CD4-positive, alpha-beta T cell treated with Interferon gamma for 1 hour (primary cell): ENCODE results near the gene SPPL3.

Experiments
- DNase-seq: peaks from one replicate; pipeline ENCODE4 v3.0.0-alpha.2; 2020

SPPL3 gene

GRCh38 chr12:120872487-120872886, 31.7 kb downstream of the SPPL3 start:
- no peak for DNase-seq

GRCh38 chr12:120870415-120870814, 33.7 kb downstream of the SPPL3 start:
- DNase-seq, result no peak

GRCh38 chr12:120869376-120869775, 34.8 kb downstream of the SPPL3 start:
- DNase-seq, result no peak

DNA sequence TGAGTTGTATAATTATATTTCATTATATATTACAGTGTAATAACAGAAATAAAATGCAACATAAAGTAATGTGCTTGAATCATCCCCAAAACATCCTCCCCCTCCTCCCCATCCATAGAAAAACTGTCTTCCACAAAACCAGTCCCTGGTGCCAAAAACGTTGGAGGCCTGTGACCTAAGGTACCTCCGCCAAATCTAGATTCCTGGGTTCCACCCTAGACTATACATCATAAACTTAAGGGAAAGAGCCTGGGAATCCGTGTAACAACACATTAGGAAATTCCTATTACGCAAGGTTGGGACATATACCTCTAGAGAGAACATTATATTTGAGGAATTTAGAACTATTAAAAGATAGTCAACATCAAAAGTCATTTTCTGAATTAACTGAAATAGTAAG, 38.0 kb downstream of the SPPL3 start:
- DNase-seq, result no peak

- DNase-seq, result no peak
Measured at GRCh38 chr12:120865098-120865497, 39.1 kb downstream of the SPPL3 start.

- no peak for DNase-seq
Measured at GRCh38 chr12:120862664-120863063, 41.5 kb downstream of the SPPL3 start.

DNA sequence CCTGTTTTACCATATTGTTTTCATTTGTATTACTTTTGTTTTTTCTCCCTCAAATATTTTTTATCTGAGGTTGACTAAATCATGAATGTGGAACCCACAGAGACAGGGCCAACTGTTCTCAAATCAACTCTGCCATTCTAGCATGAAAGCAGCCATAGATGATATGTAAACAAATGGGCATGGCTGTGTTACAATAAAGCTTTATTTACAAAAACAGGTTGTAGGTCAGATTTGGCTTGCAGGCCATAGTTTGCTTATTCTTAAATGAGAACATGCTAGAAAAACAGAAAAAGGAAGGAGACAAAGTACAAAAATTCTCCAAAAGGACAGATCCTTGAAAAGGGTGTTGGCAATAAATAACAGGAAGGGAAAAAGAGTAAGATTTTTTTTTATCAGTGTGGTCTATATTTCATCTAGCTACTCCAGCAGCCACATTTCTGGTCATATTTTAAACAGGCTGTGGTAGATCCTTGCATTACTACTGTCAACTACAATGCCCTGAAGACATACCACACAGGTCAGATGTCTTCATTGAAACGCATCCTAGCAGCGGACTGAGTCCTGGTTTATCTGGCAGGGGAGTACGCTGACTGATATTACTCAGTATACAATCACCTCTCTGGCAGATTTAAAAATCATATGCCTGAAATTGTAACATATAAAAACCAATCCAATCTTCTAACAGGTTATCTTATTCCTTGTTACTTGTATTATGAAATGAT, 42.9 kb downstream of the SPPL3 start:
- DNase-seq, result no peak

GRCh38 chr12:120858306-120859088, 45.7 kb downstream of the SPPL3 start:
- DNase-seq, result no peak

GRCh38 chr12:120856980-120857379, 47.2 kb downstream of the SPPL3 start:
- DNase-seq, result no peak

DNA sequence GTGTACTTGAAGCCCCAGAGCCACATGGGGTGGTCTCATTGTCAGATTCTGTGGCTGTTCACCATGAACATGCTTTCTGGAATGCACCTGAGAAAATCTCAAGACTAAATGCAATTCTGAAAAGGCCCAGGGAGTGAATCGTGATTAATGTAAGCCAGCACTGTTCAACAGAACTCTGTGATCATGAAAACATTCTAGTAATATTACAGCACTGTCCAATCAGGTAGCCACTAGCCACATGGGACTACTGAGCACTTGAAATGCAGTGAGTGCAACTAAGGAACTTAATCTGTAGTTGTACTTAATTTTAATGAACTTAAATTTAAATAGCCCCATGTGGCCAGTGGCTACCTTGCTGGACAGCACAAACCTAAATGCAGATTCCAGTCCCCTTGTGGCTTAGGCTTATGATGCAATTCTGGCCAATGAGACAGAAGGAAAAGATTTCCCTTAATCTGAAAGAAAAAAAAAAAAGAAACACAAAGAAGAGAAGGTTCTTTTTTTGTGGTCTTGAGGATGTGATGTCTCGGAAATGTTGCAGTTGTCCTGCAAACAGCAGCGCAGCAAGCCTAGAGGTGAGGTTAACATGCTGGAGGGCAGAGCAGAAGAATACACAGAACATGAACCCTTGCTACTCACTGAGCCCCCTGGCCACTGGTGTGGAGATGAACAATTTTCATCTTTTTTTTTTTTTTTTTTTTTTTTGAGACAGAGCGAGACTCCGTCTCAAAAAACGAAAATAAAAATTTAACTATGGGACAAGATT, 48.2 kb downstream of the SPPL3 start:
- no peak for DNase-seq

GRCh38 chr12:120854804-120855203, 49.4 kb downstream of the SPPL3 start:
- DNase-seq, result no peak

- DNase-seq, result no peak
Measured at GRCh38 chr12:120853188-120853587, 51.0 kb downstream of the SPPL3 start.

GRCh38 chr12:120851944-120852343, 52.2 kb downstream of the SPPL3 start:
- no peak for DNase-seq

- DNase-seq, result peak; percentile 2
Measured at GRCh38 chr12:120851444-120851843, 52.7 kb downstream of the SPPL3 start.

DNA sequence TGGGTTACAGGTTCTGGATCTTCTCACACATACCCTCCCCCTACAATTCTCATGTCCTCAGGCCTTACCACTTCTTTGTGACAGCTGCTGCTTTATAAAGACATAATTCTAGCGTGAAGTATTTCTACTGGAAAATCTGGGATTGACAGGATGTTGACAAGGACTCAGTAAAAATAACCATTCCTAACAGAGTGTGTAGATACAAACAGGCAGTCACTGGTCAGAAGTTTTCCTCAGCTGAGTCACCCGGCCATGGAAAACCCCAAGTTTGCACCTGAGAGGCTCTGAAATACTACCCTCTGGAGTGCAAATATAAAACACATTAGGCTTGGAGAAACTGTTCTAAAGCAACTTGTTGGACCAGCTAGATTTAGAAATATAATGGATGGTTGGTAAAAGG, 54.4 kb downstream of the SPPL3 start:
- DNase-seq, result no peak

DNA sequence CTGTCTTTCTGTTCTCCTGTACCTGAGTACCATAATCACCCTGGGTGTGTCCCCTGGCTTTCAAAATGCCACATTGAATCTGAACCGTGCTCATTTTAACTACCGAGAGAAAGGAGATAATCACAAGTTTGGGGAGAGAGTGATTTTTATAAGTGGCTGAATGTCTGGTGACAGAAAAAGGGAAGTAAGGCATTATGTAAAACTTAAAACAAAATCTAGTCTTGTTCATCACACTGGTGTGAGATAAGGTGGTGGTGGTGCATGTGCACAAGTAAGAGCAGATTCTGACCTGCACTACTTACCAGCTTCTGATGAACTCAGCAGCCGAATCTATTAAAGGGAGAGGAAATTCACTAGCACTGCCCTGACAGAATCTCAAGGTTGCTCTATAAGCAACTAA, 56.3 kb downstream of the SPPL3 start:
- DNase-seq, result no peak

DNA sequence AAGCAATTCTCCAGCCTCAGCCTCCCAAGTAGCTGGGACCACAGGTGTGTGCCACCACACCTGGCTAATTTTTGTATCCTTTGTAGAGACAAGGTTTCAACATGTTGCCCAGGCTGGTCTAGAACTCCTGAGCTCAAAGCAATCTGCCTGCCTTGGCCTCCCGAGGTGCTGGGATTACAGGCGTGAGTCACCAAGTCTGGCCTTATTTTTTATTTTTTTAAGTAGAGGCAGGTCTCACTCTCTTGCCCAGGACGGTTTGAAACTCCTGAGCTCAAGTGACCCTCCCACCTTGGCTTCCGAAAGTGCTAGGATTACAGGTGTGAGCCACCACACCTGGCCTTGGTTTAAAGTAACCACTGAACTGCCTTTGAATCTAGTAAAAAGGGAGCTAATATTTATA, 56.8 kb downstream of the SPPL3 start:
- no peak for DNase-seq

GRCh38 chr12:120846721-120847120, 57.4 kb downstream of the SPPL3 start:
- no peak for DNase-seq

GRCh38 chr12:120845696-120846095, 58.5 kb downstream of the SPPL3 start:
- DNase-seq, result no peak

- DNase-seq, result no peak
Measured at GRCh38 chr12:120844768-120845449, 59.2 kb downstream of the SPPL3 start.

GRCh38 chr12:120844297-120844696, 59.9 kb downstream of the SPPL3 start:
- no peak for DNase-seq

- no peak for DNase-seq
Measured at GRCh38 chr12:120843472-120843871, 60.7 kb downstream of the SPPL3 start.

GRCh38 chr12:120842595-120842994, 61.6 kb downstream of the SPPL3 start:
- no peak for DNase-seq
